ENCODE measurements around the gene ZRANB1.
"Not testable (repeated sequence)": the region's sequence is repeated elsewhere in the genome, so short reads cannot be mapped to it uniquely, and the experiment has no call there.

Gene ZRANB1

GRCh38 chr10:124962421-124962820, 20.5 kb downstream of the ZRANB1 start:
- no peak for FAIRE-seq
- DNase-seq (ENCODE audit: insufficient read length, low spot score) = no peak

GRCh38 chr10:124963866-124964720, 22.2 kb downstream of the ZRANB1 start:
- DNase-seq (ENCODE audit: insufficient read length, low spot score) = no peak
- FAIRE-seq = no peak

GRCh38 chr10:124966008-124966407, 24.1 kb downstream of the ZRANB1 start:
- FAIRE-seq = no peak

GRCh38 chr10:124967255-124967654, 25.3 kb downstream of the ZRANB1 start:
- FAIRE-seq (no peak), DNase-seq (ENCODE audit: insufficient read length, low spot score) (no peak)

More at GRCh38 chr10:124966008-124966407, 24.1 kb downstream of the ZRANB1 start:
- no peak for DNase-seq (ENCODE audit: insufficient read length, low spot score)

GRCh38 chr10:124971276-124971675, 29.4 kb downstream of the ZRANB1 start:
- DNase-seq (ENCODE audit: insufficient read length, low spot score) = no peak
- peak; percentile 42 for FAIRE-seq

GRCh38 chr10:124972637-124973036, 30.7 kb downstream of the ZRANB1 start:
- no peak for FAIRE-seq
- no peak for DNase-seq (ENCODE audit: insufficient read length, low spot score)

GRCh38 chr10:124974131-124974530, 32.2 kb downstream of the ZRANB1 start:
- FAIRE-seq = no peak

GRCh38 chr10:124975977-124976514, 34.1 kb downstream of the ZRANB1 start:
- peak; percentile 56 for FAIRE-seq
- no peak for DNase-seq (ENCODE audit: insufficient read length, low spot score)

More at GRCh38 chr10:124974131-124974530, 32.2 kb downstream of the ZRANB1 start:
- no peak for DNase-seq (ENCODE audit: insufficient read length, low spot score)

GRCh38 chr10:124977161-124977560, 35.2 kb downstream of the ZRANB1 start:
- no peak for DNase-seq (ENCODE audit: insufficient read length, low spot score)

GRCh38 chr10:124977648-124978375, 35.9 kb downstream of the ZRANB1 start:
- no peak for FAIRE-seq
- DNase-seq (ENCODE audit: insufficient read length, low spot score) = no peak

More at GRCh38 chr10:124977161-124977560, 35.2 kb downstream of the ZRANB1 start:
- FAIRE-seq = no peak

GRCh38 chr10:124978376-124978725, 36.4 kb downstream of the ZRANB1 start:
- no peak for FAIRE-seq
- no peak for DNase-seq (ENCODE audit: insufficient read length, low spot score)

GRCh38 chr10:124983321-124983720, 41.4 kb downstream of the ZRANB1 start:
- DNase-seq (ENCODE audit: insufficient read length, low spot score) (no peak), FAIRE-seq (no peak)

GRCh38 chr10:124984376-124984775, 42.5 kb downstream of the ZRANB1 start:
- FAIRE-seq = no peak

GRCh38 chr10:124985162-124985561, 43.2 kb downstream of the ZRANB1 start:
- FAIRE-seq (no peak), DNase-seq (ENCODE audit: insufficient read length, low spot score) (no peak)

More at GRCh38 chr10:124984376-124984775, 42.5 kb downstream of the ZRANB1 start:
- no peak for DNase-seq (ENCODE audit: insufficient read length, low spot score)

GRCh38 chr10:124987788-124988187, 45.9 kb downstream of the ZRANB1 start:
- DNase-seq (ENCODE audit: insufficient read length, low spot score) (no peak), FAIRE-seq (no peak)

GRCh38 chr10:124988753-124989152, 46.8 kb downstream of the ZRANB1 start:
- peak; percentile 78 for FAIRE-seq
- not testable (repeated sequence) for DNase-seq (ENCODE audit: insufficient read length, low spot score)

GRCh38 chr10:124989526-124989925, 47.6 kb downstream of the ZRANB1 start:
- FAIRE-seq (no peak), DNase-seq (ENCODE audit: insufficient read length, low spot score) (no peak)

GRCh38 chr10:124990671-124991625, 49.0 kb downstream of the ZRANB1 start:
- DNase-seq (ENCODE audit: insufficient read length, low spot score) (no peak), FAIRE-seq (no peak)

GRCh38 chr10:124991835-124992234, 49.9 kb downstream of the ZRANB1 start:
- DNase-seq (ENCODE audit: insufficient read length, low spot score) (no peak), FAIRE-seq (no peak)
